Fibroblast of the aortic adventitia (primary cell): ENCODE results near the gene POU2F1. TPM values are rescaled to one million over a fixed set of nuclear protein-coding genes. Genes with fewer than 3 reads are reported as not detected.

ENCODE experiments used
- DNase-seq: peaks from one replicate; pipeline ENCODE4 v3.0.0-alpha.2; 2010; ENCODE audit warnings: low read depth
- H3K4me3 ChIP-seq: 2 replicates; pipeline ENCODE4 v1.5.1; 2011; ENCODE audit warnings: low read depth, mild to moderate bottlenecking, control low read depth, low read length, moderate library complexity
- total RNA-seq: library from RNA; depleted of rRNA; stranded (reverse); fragments of >200 nt; gene quantifications from 2 replicates; pipeline ENCODE4 v1.2.3, GENCODE V29; 2012; ENCODE audit warnings: low replicate concordance
- TF ChIP-seq, protein P1 (sequence below): IDR thresholded peaks from 2 replicates; pipeline ENCODE4 v1.5.1; 2011; ENCODE audit warnings: mild to moderate bottlenecking, low read length, control low read depth, inconsistent platforms; ENCODE audit not compliant: insufficient read depth

Gene POU2F1
- total RNA-seq, 1 donor = 10.7 TPM

DNA sequence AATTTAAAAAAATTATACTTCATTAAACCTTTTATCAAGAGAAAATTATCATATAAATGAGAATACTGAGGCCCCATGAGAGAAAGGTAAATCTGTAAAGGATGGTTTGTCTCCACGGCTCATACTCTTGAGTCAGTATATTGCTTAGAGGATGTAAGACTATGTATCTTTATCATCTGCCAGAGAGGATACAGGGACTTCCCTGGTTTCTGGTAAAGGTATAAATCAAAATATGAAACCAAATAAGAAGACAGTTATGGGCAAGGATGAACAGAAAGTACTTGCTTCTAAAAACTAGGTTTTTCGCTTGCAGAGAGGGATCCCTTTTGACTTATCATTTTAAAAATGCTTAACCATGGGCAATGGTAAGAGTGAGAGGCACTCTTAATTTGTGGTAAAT is 112.4 kb downstream of the POU2F1 start:
- H3K4me3 ChIP-seq = no peak overlapping the region
- DNase-seq = no peak
- TF ChIP-seq, protein P1, sequence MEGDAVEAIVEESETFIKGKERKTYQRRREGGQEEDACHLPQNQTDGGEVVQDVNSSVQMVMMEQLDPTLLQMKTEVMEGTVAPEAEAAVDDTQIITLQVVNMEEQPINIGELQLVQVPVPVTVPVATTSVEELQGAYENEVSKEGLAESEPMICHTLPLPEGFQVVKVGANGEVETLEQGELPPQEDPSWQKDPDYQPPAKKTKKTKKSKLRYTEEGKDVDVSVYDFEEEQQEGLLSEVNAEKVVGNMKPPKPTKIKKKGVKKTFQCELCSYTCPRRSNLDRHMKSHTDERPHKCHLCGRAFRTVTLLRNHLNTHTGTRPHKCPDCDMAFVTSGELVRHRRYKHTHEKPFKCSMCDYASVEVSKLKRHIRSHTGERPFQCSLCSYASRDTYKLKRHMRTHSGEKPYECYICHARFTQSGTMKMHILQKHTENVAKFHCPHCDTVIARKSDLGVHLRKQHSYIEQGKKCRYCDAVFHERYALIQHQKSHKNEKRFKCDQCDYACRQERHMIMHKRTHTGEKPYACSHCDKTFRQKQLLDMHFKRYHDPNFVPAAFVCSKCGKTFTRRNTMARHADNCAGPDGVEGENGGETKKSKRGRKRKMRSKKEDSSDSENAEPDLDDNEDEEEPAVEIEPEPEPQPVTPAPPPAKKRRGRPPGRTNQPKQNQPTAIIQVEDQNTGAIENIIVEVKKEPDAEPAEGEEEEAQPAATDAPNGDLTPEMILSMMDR = no peak

DNA sequence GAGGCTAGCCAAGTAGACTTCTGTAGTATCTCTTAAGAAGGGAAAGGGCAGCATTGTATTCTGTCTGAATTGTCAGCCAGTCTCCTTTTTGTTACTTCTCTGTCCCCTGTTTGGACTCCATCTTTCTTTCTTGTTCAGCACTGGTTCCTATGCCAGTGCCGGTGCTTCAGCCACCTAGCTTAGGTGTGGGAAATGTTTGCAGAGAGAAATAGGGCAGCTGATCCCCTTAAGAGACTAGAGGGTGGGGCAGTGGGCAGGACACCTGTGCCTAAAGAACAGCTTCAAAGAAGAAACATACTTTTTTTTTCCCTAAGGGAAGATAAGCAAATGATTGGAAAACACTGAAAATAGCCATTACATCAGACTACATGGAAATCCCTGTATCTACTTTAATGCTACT is 113.0 kb downstream of the POU2F1 start:
- no peak overlapping the region for H3K4me3 ChIP-seq
- TF ChIP-seq, protein P1 = no peak
- no peak for DNase-seq

DNA sequence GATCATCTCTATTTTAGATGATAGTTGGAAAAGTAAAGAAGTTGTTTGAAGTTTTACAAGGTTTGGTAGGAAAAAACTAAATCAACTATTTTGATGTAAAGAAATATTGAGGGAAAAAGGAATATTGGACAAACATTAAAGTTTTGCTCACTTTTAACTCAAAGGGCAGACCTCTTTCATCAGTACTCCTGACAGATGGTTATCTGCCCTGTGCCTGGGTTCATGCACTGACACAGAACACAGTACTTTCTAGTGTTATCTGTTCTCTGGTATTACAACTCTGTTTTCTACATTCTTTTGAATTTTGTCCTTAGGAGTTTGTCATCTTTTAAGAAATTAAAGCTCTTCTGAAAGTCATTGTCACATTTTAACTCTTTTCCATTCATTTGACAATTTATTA is 118.7 kb downstream of the POU2F1 start:
- no peak for DNase-seq
- H3K4me3 ChIP-seq = no peak overlapping the region
- TF ChIP-seq, protein P1 = no peak

DNA sequence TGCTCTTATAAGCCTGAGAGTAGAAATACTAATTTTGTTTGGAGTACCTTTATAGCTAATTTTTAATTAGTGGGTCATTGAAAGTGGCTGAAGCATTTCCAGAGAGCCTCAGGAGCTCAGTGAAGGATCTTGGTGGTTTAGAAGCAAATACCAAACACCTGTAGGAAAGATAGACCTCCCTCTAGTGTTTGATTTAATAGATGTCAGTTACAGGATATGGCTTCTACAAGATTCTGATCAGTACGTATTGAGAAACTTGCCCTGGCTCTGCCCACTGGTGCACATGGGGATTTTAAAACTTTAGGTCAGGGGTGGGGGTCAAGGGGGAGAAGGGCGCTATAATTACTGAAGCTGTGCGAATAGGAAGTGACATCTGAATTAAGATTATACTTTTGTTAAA is 122.2 kb downstream of the POU2F1 start:
- DNase-seq = no peak
- no peak overlapping the region for H3K4me3 ChIP-seq
- TF ChIP-seq, protein P1 = no peak

DNA sequence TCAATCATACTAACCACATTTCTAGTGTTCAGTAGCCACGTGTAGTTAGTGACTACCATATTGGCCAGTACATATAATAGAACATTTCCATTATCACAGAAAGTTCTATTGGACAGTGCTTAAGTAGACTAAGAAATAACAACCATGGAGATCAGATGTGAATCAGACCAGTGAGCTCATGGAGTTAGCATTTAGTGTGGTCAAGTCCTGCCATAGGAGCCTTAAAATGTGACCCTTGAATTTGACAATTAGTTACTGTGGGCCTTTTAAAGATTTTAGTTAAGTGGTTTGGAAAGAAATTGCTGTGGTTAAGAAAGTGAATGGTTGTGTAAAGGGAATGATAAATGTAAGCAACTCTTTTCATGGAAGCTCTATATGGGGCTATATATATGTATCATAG is 123.4 kb downstream of the POU2F1 start:
- no peak for DNase-seq
- TF ChIP-seq, protein P1 = no peak
- no peak overlapping the region for H3K4me3 ChIP-seq

DNA sequence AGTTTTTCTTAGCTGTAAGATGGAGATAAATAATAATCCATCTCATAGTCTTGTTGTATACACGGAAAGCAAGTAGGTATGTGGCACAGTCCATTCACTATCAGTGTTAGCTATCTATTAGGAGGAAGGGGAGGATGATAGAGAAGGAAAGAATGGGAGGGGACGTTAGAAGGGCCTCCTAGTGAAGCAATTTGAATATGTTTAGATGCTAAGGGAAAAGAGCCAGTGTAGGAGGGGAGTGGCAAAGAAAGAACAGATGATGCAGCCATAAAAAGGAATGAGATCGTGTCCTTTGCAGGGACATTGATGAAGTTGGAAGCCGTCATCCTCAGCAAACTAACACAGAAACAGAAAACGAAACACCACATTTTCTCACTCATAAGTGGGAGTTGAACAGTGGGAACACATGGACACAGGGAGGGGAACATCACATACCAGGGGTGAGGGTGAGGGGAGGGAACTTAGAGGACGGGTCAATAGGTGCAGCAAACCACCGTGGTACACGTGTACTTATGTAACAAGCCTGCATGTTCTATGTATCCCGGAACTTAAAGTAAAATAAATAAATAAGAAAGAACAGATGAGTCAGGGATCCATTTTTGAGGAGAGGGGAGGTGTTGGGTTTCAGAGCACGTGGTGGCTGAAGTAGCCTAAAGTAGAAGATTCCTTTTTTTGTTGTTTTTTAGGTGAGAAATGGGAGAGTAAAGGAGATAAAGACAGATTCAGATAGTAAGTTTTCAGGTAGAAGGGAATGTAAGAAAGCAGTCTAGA is 124.1 kb downstream of the POU2F1 start:
- TF ChIP-seq, protein P1 = no peak
- H3K4me3 ChIP-seq = no peak overlapping the region
- no peak for DNase-seq

DNA sequence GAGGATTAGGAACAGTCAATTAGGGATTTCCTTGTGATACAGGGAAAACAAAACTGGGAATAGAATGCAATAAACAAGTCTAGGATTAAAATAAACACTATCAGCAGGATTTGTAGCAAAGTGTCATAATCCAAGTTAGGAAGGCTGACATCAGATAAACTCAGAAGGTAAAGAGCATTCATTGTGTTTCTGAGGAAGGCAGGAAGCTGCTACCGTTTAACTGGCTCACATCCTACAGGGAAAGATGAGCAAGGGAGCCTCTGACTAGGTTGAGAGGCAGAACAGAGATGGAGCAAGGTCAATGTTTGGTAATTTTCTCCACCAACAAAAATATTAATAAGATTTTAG is 124.7 kb downstream of the POU2F1 start:
- no peak overlapping the region for H3K4me3 ChIP-seq
- TF ChIP-seq, protein P1 = no peak
- no peak for DNase-seq
